GOT3 (cell line): ENCODE data around the gene CP.
"Not testable (repeated sequence)": the region's sequence is repeated elsewhere in the genome, so short reads cannot be mapped to it uniquely, and the experiment has no call there.

ENCODE experiments used
- DNase-seq: peaks from one replicate; lab custom pipeline; 2025; ENCODE audit warnings: mixed read lengths; lab: John Stamatoyannopoulos, UW

Gene CP

GRCh38 chr3:149221783-149222517 is at the start of gene CP:
TSS of gene CP (minus strand) at chr3:149221829. CDS start at chr3:149221792, 37 bp downstream.
- DNase-seq = no peak

GRCh38 chr3:149270180-149270579 is 48.6 kb upstream of the CP start:
- no peak for DNase-seq

GRCh38 chr3:149269687-149270086 is 48.1 kb upstream of the CP start:
- no peak for DNase-seq

GRCh38 chr3:149267565-149267964 is 45.9 kb upstream of the CP start:
- DNase-seq = no peak

- DNase-seq = no peak
Measured at GRCh38 chr3:149266736-149267135, 45.1 kb upstream of the CP start.

- DNase-seq = no peak
Measured at GRCh38 chr3:149263856-149264255, 42.2 kb upstream of the CP start.

- DNase-seq = no peak
Measured at GRCh38 chr3:149258714-149259113, 37.1 kb upstream of the CP start.

- DNase-seq = no peak
Measured at GRCh38 chr3:149258298-149258697, 36.7 kb upstream of the CP start.

- no peak for DNase-seq
Measured at GRCh38 chr3:149252272-149252671, 30.6 kb upstream of the CP start.

GRCh38 chr3:149251186-149251585 is 29.6 kb upstream of the CP start:
- no peak for DNase-seq

GRCh38 chr3:149247929-149248691 is 26.5 kb upstream of the CP start:
- DNase-seq = no peak

GRCh38 chr3:149247008-149247710 is 25.5 kb upstream of the CP start:
- no peak for DNase-seq

- no peak for DNase-seq
Measured at GRCh38 chr3:149245738-149246451, 24.3 kb upstream of the CP start.

GRCh38 chr3:149243540-149243939 is 21.9 kb upstream of the CP start:
- DNase-seq = no peak

GRCh38 chr3:149239357-149239936 is 17.8 kb upstream of the CP start:
- DNase-seq = no peak

- not testable (repeated sequence) for DNase-seq
Measured at GRCh38 chr3:149238268-149238667, 16.6 kb upstream of the CP start.

- DNase-seq = no peak
Measured at GRCh38 chr3:149235599-149236424, 14.2 kb upstream of the CP start.

GRCh38 chr3:149234671-149235245 is 13.1 kb upstream of the CP start:
- DNase-seq = no peak

- no peak for DNase-seq
Measured at GRCh38 chr3:149233323-149233722, 11.7 kb upstream of the CP start.

- no peak for DNase-seq
Measured at GRCh38 chr3:149231871-149232270, 10.2 kb upstream of the CP start.
